Mammary epithelial cell (primary cell): ENCODE measurements around the gene UNK.

ENCODE experiments used
- EZH2 ChIP-seq: IDR thresholded peaks from 2 replicates; pipeline ENCODE4 v1.6.1; 2012; ENCODE audit warnings: low read length, inconsistent platforms, borderline replicate concordance
- TF ChIP-seq, protein P1 (sequence below), 2 donors: IDR thresholded peaks in 1 of 2; conservative IDR thresholded peaks in 1 of 2; 2 replicates each; pipeline ENCODE4 v1.5.1; 2011 to 2012; ENCODE audit warnings: inconsistent platforms in 2 of 2, low read length in 2 of 2, mild to moderate bottlenecking in 2 of 2, control low read depth in 1 of 2, low read depth in 1 of 2; ENCODE audit not compliant: insufficient read depth in 1 of 2; ENCODE audit errors: extremely low read depth in 1 of 2

- TF ChIP-seq, protein P1, sequence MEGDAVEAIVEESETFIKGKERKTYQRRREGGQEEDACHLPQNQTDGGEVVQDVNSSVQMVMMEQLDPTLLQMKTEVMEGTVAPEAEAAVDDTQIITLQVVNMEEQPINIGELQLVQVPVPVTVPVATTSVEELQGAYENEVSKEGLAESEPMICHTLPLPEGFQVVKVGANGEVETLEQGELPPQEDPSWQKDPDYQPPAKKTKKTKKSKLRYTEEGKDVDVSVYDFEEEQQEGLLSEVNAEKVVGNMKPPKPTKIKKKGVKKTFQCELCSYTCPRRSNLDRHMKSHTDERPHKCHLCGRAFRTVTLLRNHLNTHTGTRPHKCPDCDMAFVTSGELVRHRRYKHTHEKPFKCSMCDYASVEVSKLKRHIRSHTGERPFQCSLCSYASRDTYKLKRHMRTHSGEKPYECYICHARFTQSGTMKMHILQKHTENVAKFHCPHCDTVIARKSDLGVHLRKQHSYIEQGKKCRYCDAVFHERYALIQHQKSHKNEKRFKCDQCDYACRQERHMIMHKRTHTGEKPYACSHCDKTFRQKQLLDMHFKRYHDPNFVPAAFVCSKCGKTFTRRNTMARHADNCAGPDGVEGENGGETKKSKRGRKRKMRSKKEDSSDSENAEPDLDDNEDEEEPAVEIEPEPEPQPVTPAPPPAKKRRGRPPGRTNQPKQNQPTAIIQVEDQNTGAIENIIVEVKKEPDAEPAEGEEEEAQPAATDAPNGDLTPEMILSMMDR (conservative IDR thresholded peaks at IDR 0.05 in 1 of 2, IDR thresholded peaks at IDR 0.05 in 1 of 2; ENCODE audit: extremely low read depth in 1 of 2, insufficient read depth in 1 of 2, low read depth in 1 of 2, low read length in 2 of 2) = no peak
- no peak for TF ChIP-seq EZH2
Measured at GRCh38 chr17:75846692-75847613, 62.3 kb downstream of the UNK start.
